Endometrial microvascular endothelial cells (primary cell): ENCODE measurements around the gene ZNF214. TPM values are rescaled to one million over a fixed set of nuclear protein-coding genes. Genes with fewer than 3 reads are reported as not detected.
"Not testable (repeated sequence)": the region's sequence is repeated elsewhere in the genome, so short reads cannot be mapped to it uniquely, and the experiment has no call there.

Experiments used
- in situ Hi-C: cut with HindIII; loops from 2 replicates; pipeline ENCODE4 v1.10.0; 2017; ENCODE audit warnings: low sequenced_read_pairs, low pct_unique_long_range_greater_than_20kb; ENCODE audit errors: inconsistent ontology term
- total RNA-seq: library from RNA; depleted of rRNA; stranded (reverse); fragments of >200 nt; gene quantifications from one replicate; pipeline ENCODE4 v1.2.3, GENCODE V29; 2015; ENCODE audit errors: inconsistent ontology term

Gene ZNF214
- total RNA-seq, 1 donor from 2014 or later: 0.46 TPM

- in situ Hi-C loops: no loop called here
Observed at GRCh38 chr11:6992457-6993417, 27.4 kb downstream of the ZNF214 start.

GRCh38 chr11:6992026-6992425 lies 28.1 kb downstream of the ZNF214 start:
- in situ Hi-C loops: no loop called here

GRCh38 chr11:6991227-6991626 lies 28.9 kb downstream of the ZNF214 start:
- in situ Hi-C loops: no loop called here

- in situ Hi-C loops: no loop called here
Observed at GRCh38 chr11:6988506-6988905, 31.6 kb downstream of the ZNF214 start.

- in situ Hi-C loops: no loop called here
Observed at GRCh38 chr11:6986487-6986886, 33.7 kb downstream of the ZNF214 start.

- in situ Hi-C loops: no loop called here
Observed at GRCh38 chr11:6979365-6979764, 40.8 kb downstream of the ZNF214 start.

- in situ Hi-C loops: not testable (repeated sequence)
Observed at GRCh38 chr11:6969854-6970253, 50.3 kb downstream of the ZNF214 start.

- in situ Hi-C loops: no loop called here
Observed at GRCh38 chr11:6968816-6969215, 51.3 kb downstream of the ZNF214 start.

GRCh38 chr11:6962673-6963072 lies 57.5 kb downstream of the ZNF214 start:
- in situ Hi-C loops: no loop called here

- in situ Hi-C loops: no loop called here
Observed at GRCh38 chr11:6962141-6962540, 58.0 kb downstream of the ZNF214 start.

GRCh38 chr11:6954248-6954647 lies 65.9 kb downstream of the ZNF214 start:
- in situ Hi-C loops: not testable (repeated sequence)

Other genes with a start within 250 kb of the ZNF214 start
- gene OR2AG2, start 248.4 kb downstream of the ZNF214 start, total RNA-seq: not detected
- gene OR2AG1, start 237.3 kb downstream of the ZNF214 start, total RNA-seq: not detected
- gene OR6A2, start 220.7 kb downstream of the ZNF214 start, total RNA-seq: 0.09 TPM
- gene OR10A5, start 174.7 kb downstream of the ZNF214 start, total RNA-seq: not detected
- gene OR10A2, start 157.3 kb downstream of the ZNF214 start, total RNA-seq: not detected
- not detected for gene OR10A4, start 143.7 kb downstream of the ZNF214 start, total RNA-seq
- gene OR2D2, start 127.8 kb downstream of the ZNF214 start, total RNA-seq: not detected
- gene OR2D3, start 99.3 kb downstream of the ZNF214 start, total RNA-seq: not detected
- gene ZNF215, start 93.9 kb downstream of the ZNF214 start, total RNA-seq: 4.9 TPM
- 0.09 TPM for gene NLRP14, start 133 bp upstream of the ZNF214 start, total RNA-seq
- not detected for gene RBMXL2, start 68.7 kb upstream of the ZNF214 start, total RNA-seq
- gene SYT9, start 231.6 kb upstream of the ZNF214 start, total RNA-seq: 1.8 TPM